Stimulated activated naive CD4-positive, alpha-beta T cell treated with Interleukin-2 at 50 U/mL for 16 hours (primary cell): ENCODE results near the gene OSBPL1A.
"Not testable (repeated sequence)": the region's sequence is repeated elsewhere in the genome, so short reads cannot be mapped to it uniquely, and the experiment has no call there.

Experiments used
- DNase-seq: peaks from one replicate; lab custom pipeline; 2025; lab: John Stamatoyannopoulos, UW

Gene OSBPL1A

DNA sequence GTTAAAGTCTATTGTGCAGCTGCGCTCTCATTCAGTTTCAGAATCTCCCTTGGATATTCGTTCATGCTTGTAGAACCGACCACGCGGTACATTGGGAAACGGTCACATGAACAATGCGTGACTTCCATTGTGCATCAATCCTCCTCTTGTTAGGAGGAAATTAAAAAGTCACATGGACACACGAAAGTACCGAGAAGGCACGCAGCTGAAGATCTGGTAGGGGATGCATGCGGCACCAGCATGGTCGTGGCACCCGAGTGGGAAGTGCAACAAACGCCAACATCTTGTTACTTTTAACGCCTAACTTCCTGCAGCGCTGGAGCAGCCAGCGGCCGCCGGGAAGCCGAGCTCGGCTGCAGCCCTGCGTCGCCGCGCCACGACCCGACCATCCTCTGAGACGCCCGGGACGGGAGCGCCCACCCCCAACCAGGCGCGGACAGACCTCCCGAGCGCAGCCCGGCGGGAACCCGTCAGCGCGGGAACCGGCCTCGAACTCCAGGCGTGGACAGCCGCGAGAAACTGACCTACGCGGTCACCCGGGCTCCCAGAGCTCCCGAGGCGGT, 412 bp downstream of the OSBPL1A start:
- DNase-seq, result peak; percentile 19

DNA sequence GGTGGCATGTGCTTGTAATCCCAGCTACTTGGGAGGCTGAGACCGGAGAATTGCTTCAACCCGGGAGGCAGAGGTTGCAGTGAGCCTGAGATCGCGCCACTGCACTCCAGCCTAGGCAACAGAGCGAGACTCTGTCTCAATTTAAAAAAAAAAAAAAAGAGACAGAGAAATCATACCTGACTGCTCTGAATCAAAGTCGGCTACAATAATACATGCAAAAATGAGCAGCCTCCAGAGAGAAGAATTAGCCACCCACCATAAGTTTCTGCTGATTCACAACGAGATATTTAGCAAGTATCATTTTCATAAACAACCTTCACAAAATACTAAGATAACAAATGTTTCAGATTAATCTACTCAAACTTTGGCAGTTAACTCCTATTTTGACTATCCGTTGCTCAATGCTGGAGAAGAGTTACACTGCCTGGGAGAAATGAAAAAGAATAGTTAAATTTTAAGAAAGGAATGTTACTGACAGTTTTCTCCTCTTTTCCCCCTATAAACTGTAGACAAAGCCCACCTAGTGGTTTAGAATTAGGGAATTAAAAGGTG, 1.5 kb downstream of the OSBPL1A start:
- DNase-seq, result no peak

DNA sequence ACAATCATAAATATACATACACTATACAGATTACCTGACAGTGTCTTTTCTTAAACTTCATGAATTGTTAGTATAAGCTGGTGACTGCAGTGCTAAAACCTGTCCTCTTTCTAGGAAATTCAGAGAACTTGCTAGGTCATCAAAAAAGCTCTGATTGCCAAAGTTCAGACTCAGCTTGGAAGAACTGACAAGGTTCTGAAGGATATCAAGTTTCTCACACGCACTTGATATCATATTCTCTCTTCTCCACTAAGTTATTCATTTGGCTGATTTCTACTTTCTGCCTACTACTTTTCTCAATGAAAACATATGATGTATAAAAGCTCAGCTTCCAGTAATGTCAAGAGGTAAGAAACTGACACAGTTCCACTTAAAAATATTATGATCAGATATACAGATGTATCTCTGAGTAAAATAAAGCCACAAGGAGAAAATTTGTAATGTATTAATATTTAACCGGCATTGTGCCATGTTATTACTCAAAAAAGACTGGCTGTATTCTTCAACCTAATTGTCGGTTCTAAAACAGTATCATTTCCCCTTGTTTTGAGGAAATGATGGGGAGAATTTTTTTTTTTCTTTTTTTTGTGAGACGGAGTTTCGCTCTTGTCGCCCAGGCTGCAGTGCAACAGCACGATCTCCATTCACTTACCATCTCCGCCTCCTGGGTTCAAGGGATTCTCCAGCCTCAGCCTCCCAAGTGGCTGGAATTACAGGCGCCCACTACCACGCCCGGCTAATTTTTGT, 2.4 kb downstream of the OSBPL1A start:
- DNase-seq, result no peak

DNA sequence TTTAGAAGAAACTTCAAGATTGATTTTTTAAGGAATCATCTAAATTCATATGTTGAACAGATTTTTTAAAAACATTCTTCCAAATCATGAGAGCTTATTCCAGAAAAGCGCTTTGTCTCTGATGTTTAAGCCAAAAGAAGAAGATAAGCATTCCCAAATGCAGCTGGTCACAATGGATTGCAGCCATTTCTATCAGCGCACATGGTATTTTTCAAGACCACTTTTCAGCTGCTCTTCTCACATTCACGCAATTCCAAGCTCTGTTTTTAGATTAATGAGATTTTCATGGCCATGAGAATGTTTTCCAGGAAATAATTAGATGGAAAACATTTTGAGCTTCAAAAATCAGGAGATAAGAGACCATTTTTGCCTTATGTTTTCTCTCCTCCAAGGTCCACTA, 8.7 kb downstream of the OSBPL1A start:
- no peak for DNase-seq

DNA sequence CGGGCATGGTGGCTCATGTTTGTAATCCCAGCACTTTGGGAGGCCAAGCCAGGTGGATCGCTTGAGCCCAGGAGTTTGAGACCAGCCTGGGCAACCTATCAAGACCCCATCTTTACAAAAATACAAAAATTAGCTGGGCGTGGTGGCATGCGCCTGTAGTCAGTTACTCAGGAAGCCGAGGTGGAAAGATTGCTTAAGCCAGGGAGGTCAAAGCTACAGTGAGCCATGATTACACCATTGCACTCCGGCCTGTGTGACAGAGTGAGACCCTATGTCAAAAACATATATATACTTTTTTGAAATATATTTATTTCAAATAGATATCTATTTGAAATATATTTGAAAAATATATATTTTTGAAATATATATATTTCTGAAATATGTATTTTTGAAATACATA, 10.9 kb downstream of the OSBPL1A start:
- no peak for DNase-seq

DNA sequence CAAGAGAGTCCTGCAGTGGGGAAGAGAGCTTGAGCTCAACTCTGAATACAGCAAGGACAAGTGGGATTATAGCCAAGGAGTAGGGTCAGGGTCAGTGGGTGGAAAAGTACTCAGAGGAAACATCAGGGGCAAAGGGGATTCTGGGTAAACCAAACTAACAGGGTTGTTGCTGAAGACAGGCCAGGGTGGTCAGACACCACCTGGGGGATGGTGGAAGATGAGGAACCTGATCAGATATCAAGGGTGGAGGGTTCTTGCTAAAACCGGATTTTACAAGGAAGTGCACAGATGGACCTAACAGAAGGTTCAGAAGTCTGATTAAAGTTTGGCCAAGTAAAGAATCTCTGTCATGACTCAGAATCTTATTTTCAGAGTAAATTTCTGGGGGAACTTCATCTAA, 16.5 kb downstream of the OSBPL1A start:
- no peak for DNase-seq

DNA sequence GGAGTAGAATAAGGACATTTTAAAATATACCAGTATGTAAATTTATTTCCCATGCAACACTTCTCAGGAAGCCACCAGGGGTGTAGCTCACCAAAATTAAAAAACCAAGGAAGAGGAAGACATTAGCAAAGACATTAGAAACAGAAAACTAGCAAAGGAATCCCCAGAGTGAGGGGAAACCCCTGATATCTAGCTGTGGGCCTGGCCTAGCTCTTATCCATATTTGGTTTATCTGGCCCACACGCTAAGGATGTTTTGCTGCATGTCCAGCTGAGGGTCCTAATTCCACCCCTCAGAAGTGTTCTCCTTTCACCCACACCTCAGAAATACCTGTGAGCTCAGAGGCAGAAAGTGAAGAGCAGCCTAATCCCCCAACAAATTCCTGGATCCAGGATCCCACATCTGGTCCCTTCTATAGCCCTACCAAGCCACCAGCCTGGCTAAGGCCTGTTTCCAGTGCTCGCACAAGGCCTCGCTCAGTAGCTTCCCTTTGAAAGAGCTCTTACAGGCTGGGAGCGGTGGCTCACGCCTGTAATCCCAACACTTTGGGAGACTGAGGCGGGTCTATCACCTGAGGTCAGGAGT, 17.4 kb downstream of the OSBPL1A start:
- no peak for DNase-seq

DNA sequence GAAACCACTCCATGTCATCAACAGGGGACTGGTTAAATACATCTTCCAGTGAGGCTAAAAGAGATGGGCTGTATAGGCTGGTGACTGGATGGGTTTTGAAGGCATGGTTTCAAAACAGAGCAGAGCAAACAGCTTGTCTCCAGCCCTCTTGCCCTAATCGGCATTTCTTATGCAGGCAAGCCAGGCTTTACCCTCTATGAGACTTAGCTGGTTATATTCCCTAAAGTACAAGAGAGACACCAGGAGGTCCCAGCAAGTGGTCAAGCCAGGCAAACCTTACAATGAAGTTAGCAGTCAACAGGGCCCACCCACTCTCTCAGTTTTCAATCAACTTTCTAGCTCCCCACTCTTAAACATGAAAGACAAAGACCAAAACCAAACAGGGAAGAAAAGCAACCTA, 19.0 kb downstream of the OSBPL1A start:
- DNase-seq, result no peak

DNA sequence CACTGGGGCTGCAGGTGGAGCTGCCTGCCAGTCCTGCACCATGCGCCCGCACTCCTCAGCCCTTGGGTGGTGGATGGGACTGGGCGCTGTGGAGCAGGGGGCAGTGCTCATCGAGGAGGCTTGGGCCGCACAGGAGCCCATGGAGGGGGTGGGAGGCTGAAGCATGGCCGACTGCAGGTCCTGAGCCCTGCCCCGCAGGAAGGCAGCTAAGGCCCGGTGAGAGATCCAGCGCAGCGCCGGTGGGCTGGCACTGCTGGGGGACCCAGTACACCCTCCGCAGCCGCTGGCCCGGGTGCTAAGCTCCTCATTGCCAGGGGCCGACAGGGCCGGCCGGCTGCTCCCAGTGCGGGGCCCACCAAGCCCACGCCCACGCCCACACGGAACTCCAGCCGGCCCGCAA, 21.1 kb downstream of the OSBPL1A start:
- DNase-seq, result not testable (repeated sequence)

DNA sequence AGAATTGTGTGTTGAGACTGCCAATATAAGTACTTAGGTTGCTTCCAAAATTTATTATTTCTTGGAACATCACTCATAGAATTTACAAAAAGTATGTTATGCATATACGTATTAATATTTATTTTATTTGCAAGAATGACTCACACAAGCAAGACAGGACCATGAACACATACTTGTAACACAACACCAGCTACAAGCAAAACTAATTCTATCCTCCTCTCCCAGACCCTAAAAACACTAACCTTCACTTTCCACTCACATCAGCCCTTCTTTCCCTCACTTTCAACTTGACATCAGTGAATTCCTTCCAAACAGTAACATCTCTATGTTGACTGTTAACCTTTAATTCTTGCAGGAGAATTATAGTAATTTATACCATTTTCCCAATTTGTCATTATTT, 24.3 kb downstream of the OSBPL1A start:
- no peak for DNase-seq

DNA sequence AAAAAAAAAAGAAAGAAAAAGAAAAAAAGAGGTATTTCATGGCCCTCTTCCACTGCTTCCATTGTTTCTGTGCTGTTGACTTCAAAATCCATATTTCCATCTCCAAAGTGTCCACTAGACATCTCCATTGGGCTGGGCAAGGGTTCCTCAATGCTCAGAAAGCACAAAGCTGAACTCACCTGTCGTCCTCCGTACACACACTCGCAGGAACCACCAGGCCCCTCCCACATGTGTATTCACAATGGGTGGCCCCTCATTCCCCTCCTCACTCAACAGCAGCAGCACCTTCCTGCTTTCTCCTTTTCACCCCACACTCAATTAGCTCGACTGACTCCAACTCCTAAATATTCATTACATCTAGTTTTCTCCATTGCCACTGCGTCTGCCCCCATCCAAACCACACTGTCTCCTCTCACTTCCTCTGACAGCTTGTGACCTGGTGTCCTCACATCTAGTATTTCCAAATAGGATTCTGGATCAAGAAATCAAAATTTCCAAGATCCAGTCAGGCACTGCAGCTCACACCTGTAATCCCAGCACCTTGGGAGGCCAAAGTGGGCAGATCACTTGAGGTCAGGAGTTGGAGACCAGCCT, 25.2 kb downstream of the OSBPL1A start:
- no peak for DNase-seq

DNA sequence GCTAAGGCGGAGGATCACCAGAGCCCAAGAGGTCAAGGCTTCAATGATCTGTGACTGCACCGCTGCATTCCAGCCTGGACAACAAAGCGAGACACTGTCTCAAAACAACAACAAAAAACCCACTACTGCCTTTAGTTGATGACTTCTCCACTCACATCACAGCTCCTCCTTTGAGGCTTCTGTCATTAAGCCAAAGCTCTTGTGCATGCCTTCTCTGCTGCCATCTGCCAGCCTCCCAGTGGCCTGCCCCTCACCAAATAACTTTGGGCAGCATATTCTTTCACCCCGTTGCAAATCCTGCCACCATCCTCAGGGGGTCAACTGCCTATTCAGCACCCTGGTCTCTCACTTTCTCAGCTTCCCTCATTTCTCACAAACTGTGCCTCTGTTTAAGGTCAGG, 27.5 kb downstream of the OSBPL1A start:
- DNase-seq, result no peak

DNA sequence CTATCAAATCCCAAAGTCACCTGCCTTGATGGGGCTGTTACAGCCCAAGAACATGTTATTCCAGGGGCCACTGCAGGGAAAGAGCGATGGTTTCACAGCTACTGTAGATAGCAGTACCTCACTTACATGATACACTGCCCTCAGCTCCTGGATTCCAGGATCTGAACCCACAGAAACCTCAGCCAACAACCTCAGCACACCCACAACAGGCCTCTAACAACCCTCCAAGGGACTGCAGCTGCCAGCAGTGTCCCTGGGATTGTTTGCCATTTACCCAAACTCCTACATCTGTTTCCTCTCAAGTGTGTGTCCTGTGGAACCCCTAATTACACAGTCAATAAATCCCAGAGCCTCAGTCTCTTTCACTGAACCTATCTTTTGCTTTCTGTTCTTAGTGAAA, 28.2 kb downstream of the OSBPL1A start:
- peak; percentile 13 for DNase-seq

DNA sequence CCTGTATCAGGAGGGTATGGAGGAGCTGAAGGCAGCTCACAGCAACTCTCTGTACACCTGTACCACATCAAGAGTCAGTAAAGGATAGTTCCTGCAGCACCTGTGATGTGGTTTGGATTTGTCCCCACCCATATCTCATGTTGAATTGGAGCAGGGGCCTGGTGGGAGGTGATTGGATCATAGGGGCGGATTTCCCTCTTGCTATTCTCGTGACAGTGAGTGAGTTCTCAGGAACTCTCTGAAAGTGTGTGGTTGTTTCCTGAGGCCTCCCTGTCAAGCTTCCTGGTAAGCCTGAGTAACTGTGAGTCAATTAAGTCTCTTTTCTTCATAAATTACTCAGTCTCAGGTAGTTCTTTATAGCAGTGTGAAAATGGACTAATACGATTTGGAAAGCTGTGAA, 28.9 kb downstream of the OSBPL1A start:
- peak; percentile 59 for DNase-seq

DNA sequence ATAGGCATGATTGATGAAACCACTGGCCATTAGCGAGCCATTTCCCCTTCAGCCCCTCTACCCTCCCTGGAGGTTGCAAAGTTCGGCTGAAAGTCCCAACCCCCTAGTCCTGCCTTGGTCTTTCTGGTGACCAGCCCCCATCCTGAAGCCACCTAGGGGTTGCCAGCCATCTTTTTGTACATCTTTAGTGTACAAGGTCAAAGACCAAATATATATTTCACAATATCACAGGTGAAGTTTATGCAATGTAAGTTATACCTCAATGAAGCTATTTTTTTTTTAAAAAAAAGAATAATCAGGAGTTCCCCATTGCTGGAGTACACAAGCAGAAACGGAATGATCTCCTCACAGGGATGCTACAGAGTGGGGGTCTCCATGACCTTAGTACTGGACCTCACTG, 31.3 kb downstream of the OSBPL1A start:
- no peak for DNase-seq

DNA sequence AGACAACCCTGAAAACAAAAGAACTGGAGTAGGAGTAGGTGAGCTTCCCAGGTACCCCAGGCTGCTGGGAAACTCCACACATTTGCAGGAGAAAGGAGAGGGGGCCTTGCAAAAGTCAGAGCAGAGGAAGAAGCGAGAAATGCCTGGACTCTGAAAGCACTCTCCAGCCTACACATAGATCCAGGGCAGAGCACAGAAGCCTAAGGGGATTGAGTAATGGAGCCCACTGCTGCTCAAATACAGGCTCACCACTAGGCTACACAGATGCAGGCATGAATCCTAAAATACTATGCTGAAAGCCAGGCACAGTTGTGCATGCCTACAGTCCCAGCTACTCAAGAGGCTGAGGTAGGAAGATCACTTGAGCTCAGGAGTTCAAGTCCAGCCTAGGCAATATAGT, 33.4 kb downstream of the OSBPL1A start:
- no peak for DNase-seq

DNA sequence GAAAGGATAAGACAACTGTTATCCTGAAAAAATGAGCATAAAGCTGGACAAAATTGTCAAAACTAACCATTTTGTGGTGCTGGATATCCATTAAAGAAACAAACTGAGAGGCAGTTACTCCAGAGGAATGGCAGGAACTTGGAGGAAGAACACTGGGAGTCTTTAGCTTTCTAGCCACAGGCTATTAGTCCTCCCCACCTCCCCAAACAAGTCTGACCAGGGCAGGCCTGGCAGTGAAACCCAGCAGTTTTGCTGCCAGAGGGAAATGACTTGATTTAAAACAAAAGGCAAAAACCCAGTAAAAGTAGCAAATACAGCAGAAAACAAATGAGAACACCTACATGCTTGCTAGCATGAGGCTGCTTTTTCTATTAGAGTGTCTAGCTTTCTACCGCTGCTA, 34.9 kb downstream of the OSBPL1A start:
- DNase-seq, result no peak

DNA sequence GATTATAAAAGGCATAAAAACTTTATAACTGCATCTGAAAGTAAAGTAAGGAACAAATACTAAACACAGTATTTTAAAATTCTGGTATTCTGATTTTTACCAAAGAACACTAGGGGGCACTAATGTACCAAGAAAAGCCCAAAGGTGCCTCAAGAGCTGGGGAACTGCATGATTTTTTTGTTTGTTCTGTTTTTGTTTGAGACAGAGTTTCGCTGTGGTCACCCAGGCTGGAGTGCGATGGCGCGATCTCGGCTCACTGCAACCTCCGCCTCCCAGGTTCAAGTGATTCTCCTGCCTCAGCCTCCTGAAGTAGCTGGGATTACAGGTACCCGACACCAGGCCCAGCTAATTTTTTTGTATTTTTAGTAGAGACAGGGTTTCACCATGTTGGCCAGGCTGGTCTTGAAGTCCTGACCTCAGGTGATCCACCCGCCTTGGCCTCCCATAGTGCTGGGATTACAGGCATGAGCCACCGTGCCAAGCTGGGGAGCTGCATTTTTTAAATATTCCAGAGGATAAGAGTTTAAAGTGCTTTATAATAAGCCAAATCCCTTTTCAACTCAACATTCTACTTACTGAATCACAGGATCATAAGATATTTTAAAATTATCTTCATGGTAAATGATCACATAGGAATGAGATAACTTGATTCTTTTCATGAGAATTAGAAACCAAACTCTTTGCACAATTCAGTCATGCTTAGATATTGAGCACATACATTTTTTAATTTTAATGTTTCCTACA, 37.7 kb downstream of the OSBPL1A start:
- peak; percentile 2 for DNase-seq

DNA sequence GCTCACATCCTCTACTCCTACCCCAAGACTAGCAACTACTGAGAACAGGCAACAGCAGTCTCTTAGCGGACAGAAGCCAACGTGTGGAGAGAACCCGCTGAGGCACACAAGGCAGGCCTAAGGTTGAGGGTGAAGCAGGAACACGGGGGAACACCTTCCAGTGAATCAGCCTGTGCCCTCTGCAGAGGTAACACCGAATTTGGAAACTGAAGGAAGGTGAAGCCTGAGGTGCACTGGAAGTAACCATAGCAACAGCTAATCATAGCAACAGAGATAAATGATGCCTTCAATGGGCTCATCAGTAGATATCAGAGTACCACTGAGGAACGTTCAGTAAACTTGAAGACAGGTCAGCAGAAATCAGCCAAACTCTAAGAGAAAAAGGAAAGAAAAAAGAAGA, 43.3 kb downstream of the OSBPL1A start:
- no peak for DNase-seq

DNA sequence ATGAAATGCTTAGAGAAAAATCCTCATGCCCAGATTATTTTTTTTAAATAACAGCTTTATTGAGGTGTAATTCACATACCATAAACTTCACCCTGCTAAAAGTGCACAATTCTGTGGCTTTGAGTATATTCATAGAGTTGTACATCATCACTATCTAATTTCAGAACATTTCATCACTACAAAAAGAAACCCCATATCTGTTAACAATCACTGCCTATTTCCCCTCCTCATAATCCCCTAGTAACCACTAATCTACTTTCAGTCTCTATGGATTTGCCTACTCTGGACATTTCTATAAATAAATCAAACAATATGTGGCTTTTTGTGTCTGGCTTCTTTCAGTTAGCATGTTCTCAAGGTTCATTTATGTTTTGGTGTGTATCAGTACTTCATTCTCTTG, 51.4 kb downstream of the OSBPL1A start:
- no peak for DNase-seq

DNA sequence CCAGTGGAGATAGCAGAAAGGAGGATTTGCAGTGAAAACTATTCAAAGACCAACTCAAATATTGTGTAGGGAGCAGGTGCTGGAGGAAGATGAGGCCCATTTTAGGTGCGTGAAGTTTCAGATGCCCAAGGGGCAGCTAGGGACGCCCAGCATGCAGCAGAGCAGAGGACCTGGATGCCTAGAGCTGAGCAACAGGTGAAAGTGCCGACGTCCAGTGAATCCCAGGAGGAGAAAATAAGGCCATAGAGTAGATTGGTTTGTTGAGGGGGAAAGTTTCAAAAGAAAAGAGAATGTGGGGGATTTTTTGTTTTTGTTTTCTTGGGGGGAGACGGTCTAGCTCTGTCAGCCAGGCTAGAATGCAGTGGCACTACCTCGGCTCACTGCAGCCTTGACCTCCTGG, 53.1 kb downstream of the OSBPL1A start:
- no peak for DNase-seq

DNA sequence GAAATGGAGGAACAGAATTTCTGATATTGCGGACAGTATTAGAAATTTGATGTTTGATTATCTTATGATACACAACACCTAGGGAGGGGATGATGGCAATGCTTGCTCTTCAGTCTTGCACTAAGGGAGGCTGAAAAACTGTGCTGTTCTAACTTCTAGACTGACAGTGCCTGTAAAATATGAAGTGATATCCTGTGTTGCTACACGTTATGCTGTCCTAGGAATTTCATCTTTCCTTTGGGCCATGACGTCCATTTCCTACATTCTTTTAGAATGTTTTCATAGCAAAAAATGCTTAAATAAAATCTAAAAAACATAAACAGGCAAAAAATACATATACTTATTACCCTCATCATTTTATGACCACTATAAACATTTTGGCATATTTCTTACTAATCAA, 55.3 kb downstream of the OSBPL1A start:
- no peak for DNase-seq
